Middle frontal gyrus (tissue), 1 donor: ENCODE results near the gene TANC1.
"Not testable (repeated sequence)": the region's sequence is repeated elsewhere in the genome, so short reads cannot be mapped to it uniquely, and the experiment has no call there.

ENCODE experiments used
- DNase-seq: peaks from one replicate; pipeline ENCODE4 v3.0.0-alpha.2; 2015; ENCODE audit warnings: low spot score; ENCODE audit errors: extremely low spot score

The TANC1 gene

GRCh38 chr2:159026170-159026569 is 57.7 kb downstream of the TANC1 start:
- DNase-seq, result no peak

- DNase-seq, result no peak
These were observed 60.3 kb downstream of the TANC1 start for GRCh38 chr2:159028776-159029175.

GRCh38 chr2:159029936-159030335 is 61.5 kb downstream of the TANC1 start:
- DNase-seq, result no peak

DNA sequence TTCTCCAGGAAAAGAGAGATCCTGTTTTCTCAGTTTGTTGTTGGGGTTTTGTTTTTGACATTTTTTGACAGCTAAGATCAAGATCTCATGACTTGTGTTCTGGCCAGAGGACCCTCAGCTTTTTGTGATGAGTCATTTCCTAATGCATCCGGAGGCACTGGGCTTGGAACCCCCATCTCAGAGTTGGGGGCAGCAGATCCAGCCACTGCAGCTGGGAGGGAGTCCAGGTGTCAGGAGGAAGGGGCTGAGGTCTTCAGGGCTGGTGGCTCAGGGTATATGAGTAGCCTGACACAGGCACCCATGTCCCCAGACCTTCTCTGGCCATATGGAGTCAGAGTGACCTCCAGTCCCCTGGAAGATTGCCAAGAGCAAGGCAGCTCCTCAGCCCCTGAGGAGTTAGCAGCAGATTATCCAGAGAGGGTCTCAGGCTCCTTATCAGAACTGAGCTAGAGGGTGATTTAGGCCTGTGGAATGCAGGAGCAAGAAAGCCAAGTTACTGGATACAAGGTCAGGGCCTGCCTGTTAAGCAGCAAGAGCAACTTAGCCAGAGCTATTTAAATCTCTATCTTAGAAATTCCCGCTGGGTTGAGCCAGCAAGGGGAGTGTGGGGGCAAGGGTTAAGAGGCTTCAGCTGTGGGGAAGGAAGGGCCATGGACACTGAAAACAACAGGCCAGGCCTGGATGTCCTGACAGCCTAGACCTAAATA is 62.4 kb downstream of the TANC1 start:
- no peak for DNase-seq

DNA sequence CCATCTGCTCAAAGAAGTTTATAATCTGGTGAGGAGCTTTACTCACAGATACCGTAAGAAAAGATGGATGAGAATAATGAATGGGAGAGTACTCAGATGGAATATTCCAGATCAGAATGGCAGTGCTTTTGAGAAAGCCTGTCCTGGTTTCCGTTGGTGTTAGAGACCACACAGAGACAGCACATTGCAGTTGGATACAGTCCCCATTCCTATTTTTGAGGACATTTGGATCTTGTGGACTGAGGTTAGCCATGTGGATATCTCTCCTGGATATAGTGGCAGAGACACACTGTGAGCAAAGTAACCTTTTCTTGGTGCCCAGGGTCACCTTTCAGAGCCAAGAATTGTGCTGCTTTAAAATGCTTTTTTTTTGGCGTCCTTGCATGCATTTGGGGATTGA is 63.7 kb downstream of the TANC1 start:
- no peak for DNase-seq

DNA sequence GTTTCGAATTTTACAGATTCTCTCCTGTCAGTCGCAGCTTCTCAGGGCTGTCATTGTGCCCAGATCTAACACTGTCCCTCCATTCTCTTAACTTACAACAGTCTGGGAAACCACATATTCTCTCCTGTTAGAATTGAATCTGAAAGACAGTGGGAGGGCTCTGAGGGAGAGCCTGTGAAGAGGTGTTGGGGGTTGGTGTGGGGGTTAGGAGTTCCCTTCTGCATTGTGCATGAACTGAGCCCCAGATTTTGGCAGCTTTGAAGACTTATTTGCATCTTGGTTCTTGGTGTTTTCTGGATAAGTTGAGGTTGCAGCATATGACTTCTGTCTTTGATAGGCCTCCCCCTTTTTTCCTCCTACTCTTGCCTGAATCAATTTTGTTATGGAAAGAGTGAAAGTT is 64.1 kb downstream of the TANC1 start:
- DNase-seq, result no peak

DNA sequence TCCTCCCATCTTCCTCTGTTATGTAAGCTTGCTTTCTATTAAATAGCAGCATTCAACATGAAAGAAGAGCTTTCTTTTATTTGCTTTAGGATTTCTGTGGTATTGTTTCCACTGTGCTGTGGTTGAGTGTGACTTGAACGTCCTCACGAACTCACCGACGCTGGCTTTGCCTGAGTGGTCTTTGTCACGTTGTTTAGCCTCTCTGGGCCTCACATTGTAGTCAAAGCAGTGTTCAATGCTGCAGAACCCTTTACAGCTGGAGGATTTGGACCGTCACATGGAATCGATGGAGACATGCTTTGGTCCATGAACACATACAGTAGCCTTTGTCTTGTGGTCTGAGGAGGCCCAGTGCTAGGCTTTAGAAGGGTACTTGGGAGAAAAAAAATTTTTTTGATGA is 66.3 kb downstream of the TANC1 start:
- no peak for DNase-seq

DNA sequence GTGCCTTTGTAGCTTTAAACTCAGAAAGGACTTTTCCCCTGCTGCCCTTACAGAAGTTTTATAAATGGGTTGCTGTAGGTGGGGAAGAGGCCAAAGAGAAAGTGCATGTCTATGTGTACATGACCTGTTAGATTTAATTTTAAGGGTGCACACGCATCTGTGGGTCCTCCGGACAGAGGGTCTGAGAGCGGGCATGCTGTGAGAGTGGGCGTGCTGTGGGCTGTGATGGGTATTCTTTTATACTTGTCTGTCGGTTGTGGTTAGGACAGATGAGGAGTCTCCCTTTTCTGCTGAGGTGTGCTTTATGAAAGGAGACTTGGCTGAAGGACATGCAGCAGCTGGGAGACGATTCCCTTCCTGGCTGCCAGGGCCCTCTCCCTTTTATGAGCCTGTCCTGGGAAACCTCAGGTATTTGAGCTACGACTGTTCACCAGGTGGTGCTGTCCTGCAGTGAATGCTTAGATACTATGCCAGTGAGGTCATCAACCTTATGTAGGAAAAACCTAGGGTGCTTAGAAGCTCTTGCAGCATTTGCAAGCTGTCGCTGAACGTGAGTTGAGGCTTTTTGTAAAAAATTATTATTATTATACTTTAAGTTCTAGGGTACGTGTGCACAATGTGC is 67.5 kb downstream of the TANC1 start:
- DNase-seq, result no peak

GRCh38 chr2:159036461-159036860 is 68.0 kb downstream of the TANC1 start:
- DNase-seq, result not testable (repeated sequence)

DNA sequence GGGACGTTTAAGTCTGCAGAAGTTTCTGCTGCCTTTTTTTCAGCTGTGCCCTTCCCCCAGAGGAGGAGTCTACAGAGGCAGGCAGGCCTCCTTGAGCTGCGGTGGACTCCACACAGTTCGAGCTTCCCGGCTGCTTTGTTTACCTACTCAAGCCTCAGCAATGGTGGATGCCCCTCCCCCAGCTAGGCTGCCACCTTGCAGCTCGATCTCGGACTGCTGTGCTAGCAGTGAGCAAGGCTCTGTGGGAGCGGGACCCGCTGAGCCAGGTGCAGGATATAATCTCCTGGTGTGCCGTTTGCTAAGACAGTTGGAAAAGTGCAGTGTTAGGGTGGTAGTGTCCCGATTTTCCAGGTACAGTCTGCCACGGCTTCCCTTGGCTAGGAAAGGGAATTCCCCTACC is 72.9 kb downstream of the TANC1 start:
- not testable (repeated sequence) for DNase-seq

DNA sequence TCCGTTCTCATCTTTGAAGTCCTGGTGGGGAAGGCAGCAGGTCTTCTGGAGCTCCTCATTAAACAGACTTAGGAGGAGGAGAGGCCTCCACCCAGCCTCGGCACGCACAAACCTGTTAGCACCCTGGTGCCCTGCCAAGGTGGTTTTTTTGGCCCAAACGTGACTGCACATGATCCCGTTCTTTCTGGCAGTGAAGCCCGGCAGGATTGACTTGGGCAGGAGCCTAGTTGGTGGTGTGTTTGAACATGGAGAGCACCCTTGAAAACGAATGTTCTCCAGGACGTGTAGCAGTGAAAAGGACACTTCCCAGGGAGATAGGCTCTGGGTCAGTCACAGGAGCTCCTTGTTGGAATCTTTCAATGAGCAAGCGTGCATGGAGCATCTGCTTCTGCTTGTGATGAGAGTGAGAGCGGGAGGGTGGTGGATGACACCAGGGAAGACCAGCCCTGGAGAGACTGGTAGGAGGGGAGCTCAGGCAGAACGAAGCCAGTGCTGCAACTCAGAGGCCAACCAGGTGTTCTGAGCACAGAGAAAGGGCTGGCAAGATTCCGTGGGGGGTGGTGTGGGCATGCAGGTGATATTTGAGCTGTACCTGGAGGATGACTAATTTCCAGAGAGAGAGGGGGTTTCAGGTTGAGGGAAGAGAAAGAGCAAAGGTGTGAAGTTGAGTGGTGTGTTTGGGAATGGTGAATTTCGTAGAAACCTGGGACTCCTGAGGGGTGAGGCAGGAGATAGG is 73.8 kb downstream of the TANC1 start:
- DNase-seq, result no peak

- no peak for DNase-seq
These were observed 75.3 kb downstream of the TANC1 start for GRCh38 chr2:159043710-159044109.

GRCh38 chr2:159044804-159045286 is 76.4 kb downstream of the TANC1 start:
- no peak for DNase-seq

DNA sequence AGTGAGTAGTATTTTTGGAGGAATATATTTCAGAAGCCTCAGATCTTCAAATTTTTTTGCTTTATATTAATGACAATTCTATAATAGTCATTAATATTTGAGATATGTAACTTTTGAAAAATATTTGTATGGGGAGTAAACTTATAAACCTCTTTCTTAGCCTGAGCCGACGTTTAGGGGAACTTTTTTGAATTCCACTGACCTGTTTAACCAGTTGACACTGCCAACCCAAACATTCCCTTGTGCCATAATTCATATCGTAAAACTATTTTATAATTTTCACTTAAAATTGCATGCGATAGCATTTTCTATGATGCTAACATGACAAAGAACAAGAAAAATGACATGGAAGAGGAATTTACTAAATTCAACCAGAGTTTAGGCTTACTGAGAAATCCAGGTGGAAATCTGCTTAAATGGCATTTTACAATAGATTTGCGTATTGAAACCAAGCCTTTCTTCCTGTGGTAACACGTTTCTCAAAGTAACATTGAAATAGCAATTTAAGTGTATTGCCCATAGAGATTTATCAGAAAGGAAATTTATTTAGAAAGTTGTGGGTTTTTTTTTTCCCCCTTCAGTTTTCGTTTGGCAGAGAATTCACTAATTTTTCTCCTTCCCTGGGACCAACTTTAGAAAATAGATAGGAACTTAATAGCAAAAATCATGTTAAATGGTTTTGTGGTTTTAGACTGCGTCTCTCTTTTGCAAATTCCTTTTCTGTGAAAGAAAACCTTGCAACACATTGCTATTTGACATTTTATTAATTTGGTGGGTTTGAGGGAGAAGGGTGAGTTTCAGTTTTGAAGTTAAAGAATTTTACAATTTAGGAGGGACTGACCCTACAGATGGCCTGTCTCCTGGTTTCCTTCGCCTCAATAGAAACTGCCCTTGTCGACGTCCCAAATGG is 77.4 kb downstream of the TANC1 start:
- DNase-seq, result no peak

- DNase-seq, result no peak
These were observed 78.5 kb downstream of the TANC1 start for GRCh38 chr2:159046966-159047365.

DNA sequence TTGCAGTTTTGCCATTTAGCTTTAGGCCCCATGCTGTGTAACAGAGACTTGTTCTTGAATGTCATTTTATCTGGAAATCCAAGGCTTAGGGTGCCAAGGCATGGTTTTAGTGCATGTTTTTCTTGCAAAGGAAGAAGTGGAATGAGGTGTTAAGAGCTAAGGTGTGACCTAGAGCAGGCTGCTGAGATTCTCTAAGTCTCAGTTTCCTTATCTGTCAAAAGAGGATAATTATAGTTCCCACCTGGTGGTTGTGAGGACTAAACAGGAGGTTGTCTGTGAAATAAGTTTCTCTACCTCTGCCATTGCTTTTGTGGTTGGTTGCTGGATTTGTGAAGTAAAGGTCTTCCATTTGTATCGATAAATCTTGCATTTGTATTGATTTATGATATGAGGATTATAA is 82.0 kb downstream of the TANC1 start:
- no peak for DNase-seq

DNA sequence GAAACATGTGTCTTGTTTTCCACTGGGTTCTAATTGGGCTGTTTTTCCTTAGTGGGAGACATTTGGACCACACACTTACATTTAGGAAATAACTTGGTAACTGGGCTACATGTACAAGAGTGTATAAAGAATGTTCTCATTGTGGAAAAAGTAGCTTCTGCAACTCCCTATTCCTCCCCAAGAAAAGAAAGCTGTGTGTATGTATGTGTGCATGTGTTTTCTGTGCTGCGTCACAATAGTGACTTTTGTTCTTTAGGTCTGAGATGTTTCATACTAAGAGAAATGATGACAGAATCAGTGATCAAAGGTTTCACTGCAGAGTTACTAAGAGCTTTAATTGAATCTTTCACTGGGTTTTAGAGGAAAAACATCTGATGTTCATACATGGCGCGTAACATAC is 82.7 kb downstream of the TANC1 start:
- no peak for DNase-seq

GRCh38 chr2:159051661-159052060 is 83.2 kb downstream of the TANC1 start:
- no peak for DNase-seq

- no peak for DNase-seq
These were observed 83.7 kb downstream of the TANC1 start for GRCh38 chr2:159052157-159052601.

DNA sequence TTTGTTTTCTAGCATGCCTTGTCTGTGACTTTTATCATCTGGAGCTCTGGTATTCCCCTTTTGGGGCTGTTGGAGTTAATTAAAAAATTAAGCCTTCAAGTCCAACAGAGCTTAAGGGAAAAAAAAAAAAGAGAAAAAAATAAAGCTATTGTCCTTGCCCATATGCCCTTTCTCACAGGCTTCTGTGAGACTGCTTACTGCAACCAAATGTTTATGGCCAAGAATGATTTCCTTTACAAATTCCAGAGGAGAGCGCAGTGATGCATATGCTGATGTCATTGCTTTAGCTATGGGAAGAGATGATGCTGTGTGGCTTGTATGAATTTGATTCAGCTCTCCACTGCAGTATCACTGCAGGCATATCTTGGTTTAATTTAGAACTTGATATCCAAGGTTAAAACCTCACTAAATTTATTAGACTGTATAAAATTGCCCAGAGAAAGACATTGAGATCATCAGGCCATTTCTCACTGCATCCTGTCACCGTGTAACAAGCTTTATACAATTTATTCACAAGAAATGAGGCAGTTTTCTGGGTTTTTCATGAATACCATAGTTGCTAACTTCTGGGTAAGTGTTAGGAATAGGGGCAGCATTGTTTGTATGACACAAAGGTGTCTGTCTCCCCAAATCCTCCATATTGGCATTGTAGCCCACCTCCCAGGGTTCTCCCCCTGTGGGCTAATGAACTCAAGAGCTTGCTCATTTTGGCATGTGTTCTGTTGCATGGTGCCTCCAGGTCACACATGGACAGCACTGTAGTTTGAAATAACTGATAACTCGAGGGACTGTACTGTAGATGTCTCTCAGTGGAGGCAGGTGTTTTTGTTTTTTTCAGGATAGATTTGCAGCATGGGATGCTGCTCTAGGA is 85.0 kb downstream of the TANC1 start:
- no peak for DNase-seq

DNA sequence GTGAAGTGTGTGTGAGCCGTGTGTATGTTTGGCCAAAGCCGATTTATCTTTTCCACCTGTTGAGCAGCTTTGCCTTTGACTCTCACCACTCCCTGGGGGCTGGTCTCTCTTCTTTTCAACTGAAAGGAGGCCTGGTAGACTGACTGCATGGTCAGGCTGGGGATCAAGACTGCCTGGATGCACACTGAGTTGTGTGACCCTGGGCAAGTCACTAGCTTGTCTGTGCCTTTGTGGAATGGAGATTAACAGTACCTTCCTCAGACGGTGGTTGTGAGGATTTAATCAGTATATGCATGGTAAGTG is 85.5 kb downstream of the TANC1 start:
- DNase-seq, result no peak
